D721Med (cell line): ENCODE results near the gene ERF.

ENCODE experiments used
- DNase-seq: peaks from one replicate; pipeline ENCODE4 v3.0.0; 2011; ENCODE audit warnings: low spot score; ENCODE audit not compliant: insufficient read length
- FAIRE-seq: peaks from 2 replicates; lab custom pipeline; 2011; peaks lifted over from hg19 to GRCh38; lab: Jason Lieb, UNC
- CTCF ChIP-seq: IDR thresholded peaks from 2 replicates; pipeline ENCODE4 v1.5.1; 2012; ENCODE audit warnings: mild to moderate bottlenecking, control low read depth; ENCODE audit not compliant: insufficient read depth; ENCODE audit errors: missing control alignments

Gene ERF

GRCh38 chr19:42251572-42252358 is 3.2 kb downstream of the ERF start:
- no peak for TF ChIP-seq CTCF
- FAIRE-seq (no peak), DNase-seq (no peak)

- FAIRE-seq (no peak), DNase-seq (no peak)
- no peak for TF ChIP-seq CTCF
Observed at GRCh38 chr19:42250666-42251531, 4.0 kb downstream of the ERF start.

GRCh38 chr19:42250183-42250665 is 4.7 kb downstream of the ERF start:
- FAIRE-seq = no peak
- no peak for TF ChIP-seq CTCF
- DNase-seq = no peak

- DNase-seq = no peak
- FAIRE-seq = no peak
- TF ChIP-seq CTCF = no peak
Observed at GRCh38 chr19:42249769-42250168, 5.2 kb downstream of the ERF start.

GRCh38 chr19:42249149-42249750 is 5.7 kb downstream of the ERF start:
- DNase-seq (no peak), FAIRE-seq (no peak)
- TF ChIP-seq CTCF = no peak

GRCh38 chr19:42248270-42249148 is 6.4 kb downstream of the ERF start:
- no peak for TF ChIP-seq CTCF
- DNase-seq = no peak
- no peak for FAIRE-seq
